ENCODE results near the gene CAPRIN2.

Gene CAPRIN2

DNA sequence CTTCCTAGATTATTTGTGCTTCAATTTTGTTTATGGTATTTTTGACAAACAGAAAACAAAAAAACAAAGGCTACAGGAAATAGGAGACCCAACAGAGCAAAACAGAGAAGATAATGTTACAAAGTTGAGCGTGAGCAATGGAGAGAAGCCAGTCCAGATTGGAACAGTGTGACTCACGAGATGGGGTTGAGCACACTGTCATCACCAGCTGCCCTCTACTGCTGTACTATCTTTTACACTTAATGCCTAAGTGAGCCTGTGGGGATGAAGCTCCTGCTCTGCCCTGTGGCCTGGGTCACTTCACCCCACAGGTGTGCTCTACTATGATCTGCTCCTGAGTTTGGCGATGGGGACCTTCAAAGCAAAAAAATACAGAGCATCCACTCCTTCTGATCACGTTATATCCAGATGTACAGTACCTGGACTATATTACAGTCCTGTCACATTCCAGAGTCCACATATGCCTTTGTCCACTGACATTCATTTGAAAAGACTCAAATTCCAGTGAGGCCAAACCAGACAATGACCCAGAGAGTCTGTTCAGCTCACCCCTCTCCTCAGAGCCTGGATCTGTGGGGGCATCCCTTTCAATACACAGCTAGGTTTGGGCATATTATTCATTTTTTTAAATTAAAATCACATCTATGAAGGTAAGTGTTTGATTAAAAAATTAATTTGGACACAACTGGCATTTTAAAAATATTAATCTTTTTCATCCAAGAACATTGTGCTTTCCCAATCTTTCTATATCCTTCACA lies 63.5 kb downstream of the CAPRIN2 start:
- peaks cover 3% of the 10 kb centered on the region for H3K36me3 ChIP-seq (ENCODE audit: insufficient read depth, low read length)
- H2AFZ ChIP-seq (ENCODE audit: low read depth, low read length) = no peak overlapping the region
- H3K27me3 ChIP-seq (ENCODE audit: insufficient read depth, low read length) = no peaks in the 10 kb centered on the region
- H3K4me3 ChIP-seq (ENCODE audit: low read length) = no peak overlapping the region
- no peaks in the 10 kb centered on the region for H3K9me3 ChIP-seq (ENCODE audit: low read length)
- peaks cover 11% of the 10 kb centered on the region for H3K4me1 ChIP-seq (ENCODE audit: insufficient read depth, low read length)

DNA sequence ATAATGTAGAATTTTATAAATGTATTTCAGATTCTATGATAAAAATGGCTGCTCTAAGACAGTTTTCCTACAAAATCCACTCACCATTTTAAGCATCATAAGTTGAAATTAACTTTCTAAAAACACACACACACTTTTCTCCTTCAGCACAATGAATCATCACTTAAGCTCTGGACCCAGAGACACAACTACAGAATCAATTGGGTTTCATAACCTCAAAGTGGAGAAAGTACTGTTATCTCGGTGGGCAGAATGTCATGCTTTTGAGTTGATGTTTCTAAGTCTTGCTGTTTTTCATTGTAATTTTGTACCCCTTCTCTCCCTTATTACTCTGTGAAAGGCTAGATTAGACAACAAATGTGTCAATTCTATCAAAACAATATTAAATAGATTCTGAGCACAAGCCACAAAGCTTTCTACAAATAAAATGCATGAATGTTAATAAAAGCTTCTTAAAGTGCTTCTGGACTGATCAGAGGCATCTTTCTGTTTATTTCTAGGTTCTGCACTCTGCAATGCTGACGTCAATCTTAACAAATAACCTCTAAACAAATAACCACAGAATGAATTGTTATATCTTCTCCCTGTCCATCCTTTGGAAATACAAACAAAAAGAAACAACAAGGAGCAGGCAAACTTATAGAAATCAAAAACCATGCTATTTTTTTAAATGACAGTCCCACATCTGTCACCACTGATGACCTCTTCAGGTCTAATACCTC lies 67.3 kb downstream of the CAPRIN2 start:
- Histone ChIP-seq H3K27me3 (ENCODE audit: insufficient read depth, low read length) (no peaks in the 10 kb centered on the region), H3K4me1 (ENCODE audit: insufficient read depth, low read length) (no peaks in the 10 kb centered on the region), H2AFZ (ENCODE audit: low read depth, low read length) (no peak overlapping the region), H3K9me3 (ENCODE audit: low read length) (no peaks in the 10 kb centered on the region), H3K4me3 (ENCODE audit: low read length) (no peak overlapping the region), H3K36me3 (ENCODE audit: insufficient read depth, low read length) (peaks cover 10% of the 10 kb centered on the region)

DNA sequence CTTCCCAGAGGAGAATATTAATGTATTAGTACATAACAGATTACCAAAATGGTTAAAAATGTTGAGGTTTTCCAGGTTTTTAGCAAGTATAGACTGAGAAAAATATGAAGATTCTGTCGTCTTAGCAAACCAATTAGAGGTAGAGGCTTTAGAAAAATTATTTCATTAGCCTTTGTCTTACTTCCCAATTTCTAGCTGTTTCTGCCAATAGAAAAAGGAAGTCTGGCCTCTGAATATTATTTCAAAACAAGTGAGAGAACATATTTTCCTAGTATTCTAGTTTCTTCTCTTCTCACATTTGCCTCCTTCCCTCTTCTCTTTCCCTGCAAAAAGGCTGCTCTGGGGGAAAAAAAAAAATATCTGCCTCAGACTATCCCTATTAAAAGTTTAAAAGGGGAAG lies 75.5 kb downstream of the CAPRIN2 start:
- Histone ChIP-seq H3K9me3 (ENCODE audit: low read length) (no peaks in the 10 kb centered on the region), H2AFZ (ENCODE audit: low read depth, low read length) (no peak overlapping the region), H3K36me3 (ENCODE audit: insufficient read depth, low read length) (peaks cover 26% of the 10 kb centered on the region), H3K4me1 (ENCODE audit: insufficient read depth, low read length) (no peaks in the 10 kb centered on the region), H3K27me3 (ENCODE audit: insufficient read depth, low read length) (no peaks in the 10 kb centered on the region), H3K4me3 (ENCODE audit: low read length) (no peak overlapping the region)

DNA sequence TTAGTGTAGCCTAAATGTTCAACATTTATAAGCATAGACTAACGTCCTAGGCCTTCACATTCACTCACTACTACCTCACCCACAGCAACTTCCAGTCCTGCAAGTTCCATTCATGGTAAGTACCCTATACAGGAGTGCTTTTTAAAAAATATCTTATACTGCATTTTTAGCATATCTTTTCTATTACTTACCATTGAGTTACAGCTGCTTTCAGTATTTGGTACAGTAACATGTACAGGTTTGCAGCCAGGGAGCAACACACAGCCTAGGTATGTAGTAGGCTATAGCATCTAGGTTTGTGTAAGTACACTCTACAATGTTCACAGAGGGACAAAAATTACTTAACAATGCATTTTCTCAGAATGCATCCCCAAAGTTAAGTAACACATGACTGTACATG lies 76.5 kb downstream of the CAPRIN2 start:
- H3K4me1 ChIP-seq (ENCODE audit: insufficient read depth, low read length) = no peaks in the 10 kb centered on the region
- H3K9me3 ChIP-seq (ENCODE audit: low read length) = no peaks in the 10 kb centered on the region
- H2AFZ ChIP-seq (ENCODE audit: low read depth, low read length) = no peak overlapping the region
- peaks cover 26% of the 10 kb centered on the region for H3K36me3 ChIP-seq (ENCODE audit: insufficient read depth, low read length)
- no peaks in the 10 kb centered on the region for H3K27me3 ChIP-seq (ENCODE audit: insufficient read depth, low read length)
- H3K4me3 ChIP-seq (ENCODE audit: low read length) = no peak overlapping the region

DNA sequence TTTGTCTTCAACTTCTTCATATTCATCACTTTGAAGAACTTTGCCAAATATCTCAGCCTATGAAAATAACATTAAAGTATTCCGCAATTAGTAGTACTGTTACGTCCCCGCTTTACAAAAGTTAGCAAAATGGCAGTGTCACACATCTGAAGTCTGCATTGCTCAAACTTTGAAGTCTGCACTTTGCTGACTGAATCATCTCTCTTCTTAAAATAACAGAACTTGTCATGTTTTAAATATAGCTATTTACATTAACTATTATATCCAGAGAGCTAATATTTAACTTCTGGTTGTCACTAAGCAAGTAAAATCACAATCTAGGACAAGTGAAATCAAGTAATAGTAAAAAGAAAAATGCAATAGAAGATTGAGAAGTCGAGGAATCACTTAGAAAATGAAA lies 93.5 kb downstream of the CAPRIN2 start:
- Histone ChIP-seq H3K36me3 (ENCODE audit: insufficient read depth, low read length) (peaks cover 43% of the 10 kb centered on the region), H2AFZ (ENCODE audit: low read depth, low read length) (no peak overlapping the region), H3K4me3 (ENCODE audit: low read length) (no peak overlapping the region), H3K27me3 (ENCODE audit: insufficient read depth, low read length) (no peaks in the 10 kb centered on the region), H3K9me3 (ENCODE audit: low read length) (no peaks in the 10 kb centered on the region), H3K4me1 (ENCODE audit: insufficient read depth, low read length) (no peaks in the 10 kb centered on the region)
